RKO (cell line): ENCODE measurements around the gene SLC41A1.

ENCODE experiments used
- DNase-seq: peaks from one replicate; pipeline ENCODE4 v3.0.0-alpha.2; 2016; ENCODE audit warnings: low spot score

SLC41A1 gene

GRCh38 chr1:205822397-205822796 is 9.4 kb upstream of the SLC41A1 start:
- DNase-seq, result no peak

DNA sequence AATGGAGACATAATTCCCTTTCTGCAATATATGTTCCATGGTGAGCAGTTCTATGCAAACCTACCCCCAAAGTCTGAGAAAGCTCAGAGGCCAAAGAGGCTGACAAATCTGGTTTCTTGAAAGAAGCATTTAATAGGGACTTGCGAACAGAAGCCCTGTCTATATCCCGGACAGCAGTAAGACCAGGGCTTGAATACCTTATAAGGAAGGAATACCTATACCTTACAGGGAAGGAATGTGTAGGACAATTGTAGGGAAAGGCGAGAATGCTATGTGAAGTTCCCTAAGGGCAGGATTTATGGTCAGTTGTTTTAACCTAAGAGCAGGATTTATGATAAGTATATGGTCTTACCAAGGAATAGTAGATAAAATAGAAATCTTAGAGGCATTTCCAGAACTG is 5.0 kb upstream of the SLC41A1 start:
- no peak for DNase-seq

- no peak for DNase-seq
Observed at GRCh38 chr1:205817364-205817763, 4.4 kb upstream of the SLC41A1 start.

DNA sequence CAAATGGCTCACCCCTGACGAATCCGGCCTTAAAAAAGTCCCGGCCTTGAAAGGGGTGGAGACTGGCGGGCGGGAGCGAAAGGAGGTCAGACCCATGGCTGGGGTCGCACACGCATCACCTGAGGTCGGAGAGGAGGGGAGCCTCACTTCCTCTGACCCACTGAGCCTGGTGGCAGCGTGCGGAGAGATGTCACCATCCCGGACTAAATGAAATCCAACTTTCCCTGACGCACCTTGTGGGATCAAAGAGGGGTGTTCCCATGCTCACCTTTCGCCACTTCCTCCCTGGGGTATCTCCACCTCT is 709 bp upstream of the SLC41A1 start:
- DNase-seq, result no peak

GRCh38 chr1:205812271-205812877 is 624 bp downstream of the SLC41A1 start:
- DNase-seq, result peak; percentile 40

DNA sequence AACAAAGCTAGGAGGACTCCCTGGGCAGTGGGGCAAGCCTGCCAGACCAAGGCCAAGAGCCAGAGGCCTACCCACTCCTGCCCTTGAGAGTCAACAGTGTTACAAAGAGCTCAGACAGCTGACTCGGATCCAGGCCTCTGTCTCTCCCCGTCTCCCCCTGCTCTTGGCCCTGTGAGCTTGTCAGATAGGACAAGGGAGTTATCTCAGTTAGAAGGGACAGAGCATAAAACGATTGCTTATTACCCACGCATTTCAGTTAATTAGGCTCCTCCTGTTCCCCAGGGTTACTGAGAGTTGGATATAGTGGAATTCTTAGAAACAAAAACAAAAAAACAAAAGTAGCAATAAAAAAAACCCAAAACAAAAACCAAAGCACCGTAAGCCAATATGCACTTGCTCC is 1.3 kb downstream of the SLC41A1 start:
- peak; percentile 51 for DNase-seq

GRCh38 chr1:205810448-205811157 is 2.4 kb downstream of the SLC41A1 start:
- DNase-seq, result peak; percentile 37

- no peak for DNase-seq
Observed at GRCh38 chr1:205809942-205810345, 3.1 kb downstream of the SLC41A1 start.

GRCh38 chr1:205809469-205809868 is 3.5 kb downstream of the SLC41A1 start:
- DNase-seq, result no peak

- DNase-seq, result no peak
Observed at GRCh38 chr1:205805082-205805711, 7.8 kb downstream of the SLC41A1 start.

DNA sequence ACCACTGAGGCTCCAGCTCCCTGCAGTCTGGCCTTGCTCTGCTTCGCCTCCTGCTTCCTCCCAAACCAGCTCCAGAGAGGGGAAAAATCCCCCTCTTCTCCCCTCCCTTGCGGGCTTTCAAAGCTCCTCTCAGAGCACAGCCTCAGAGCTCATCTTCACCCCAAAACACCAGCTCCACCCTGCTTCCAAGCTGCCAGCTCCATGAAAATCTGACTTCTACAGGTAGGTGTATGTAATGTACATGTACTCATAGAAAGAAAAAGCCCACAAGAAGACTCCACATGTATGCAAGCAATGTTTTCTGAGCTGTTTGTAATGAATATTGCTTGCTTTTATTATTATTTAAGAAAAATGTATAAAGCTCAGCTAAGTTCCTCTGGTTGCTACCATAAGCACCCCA is 8.4 kb downstream of the SLC41A1 start:
- no peak for DNase-seq

DNA sequence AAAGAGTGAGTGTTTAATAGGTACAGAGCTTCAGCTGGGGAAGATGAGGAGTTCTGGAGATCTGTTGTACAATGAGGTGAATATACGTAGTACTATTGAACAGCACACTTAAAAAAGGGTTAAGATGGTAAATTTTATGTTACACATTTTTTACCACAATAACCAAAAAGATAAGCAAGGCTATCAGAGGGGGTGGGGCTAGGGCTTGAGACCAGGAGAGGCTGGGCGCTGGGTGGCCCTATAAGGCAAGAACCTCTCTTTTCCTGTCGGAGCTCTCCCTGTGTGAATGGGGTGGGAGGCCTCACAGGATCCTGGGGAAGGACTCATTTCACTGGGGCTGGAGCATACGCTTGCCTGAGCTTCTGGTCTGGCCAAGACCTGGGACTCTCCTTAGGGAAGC is 9.0 kb downstream of the SLC41A1 start:
- no peak for DNase-seq

DNA sequence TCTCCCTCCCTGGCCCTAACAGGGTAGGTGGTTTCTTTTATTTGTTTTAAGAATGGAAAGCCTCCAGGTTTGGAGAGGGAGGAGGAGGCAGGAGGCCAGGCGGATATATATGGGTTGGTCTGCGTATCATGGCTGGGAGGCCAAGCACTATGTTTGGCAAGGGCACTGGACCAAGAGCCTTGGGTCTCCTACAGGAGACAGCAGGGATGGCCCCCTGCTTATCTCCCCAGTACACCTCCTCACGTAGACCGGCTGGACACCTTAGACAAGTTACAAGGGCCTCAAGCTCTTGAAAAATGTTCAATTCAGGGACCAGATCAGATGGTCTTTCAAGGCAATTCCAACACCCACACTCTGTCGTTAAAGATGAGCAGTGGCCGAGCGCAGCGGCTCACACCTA is 10.9 kb downstream of the SLC41A1 start:
- no peak for DNase-seq

- DNase-seq, result no peak
Observed at GRCh38 chr1:205800981-205801703, 11.9 kb downstream of the SLC41A1 start.

DNA sequence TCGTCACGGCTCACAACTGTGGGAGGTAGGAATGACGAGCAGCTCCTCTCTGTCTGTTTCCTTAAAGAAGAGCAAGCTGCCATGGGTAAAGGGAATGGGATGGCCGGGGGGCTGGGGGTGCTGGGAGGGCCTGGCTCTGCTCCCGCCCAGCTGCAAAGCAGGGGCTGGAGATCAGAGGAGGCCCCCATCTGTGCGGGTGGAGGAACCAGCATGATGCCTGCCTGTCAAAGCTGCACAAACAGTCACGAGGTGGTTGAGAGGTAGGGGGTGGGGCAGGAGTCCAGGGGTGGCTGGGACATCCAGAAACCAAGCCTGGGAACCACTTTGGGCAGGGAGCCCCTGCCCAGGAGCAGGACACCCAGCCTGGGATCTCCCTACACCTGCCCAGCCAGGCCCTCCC is 12.6 kb downstream of the SLC41A1 start:
- DNase-seq, result no peak

DNA sequence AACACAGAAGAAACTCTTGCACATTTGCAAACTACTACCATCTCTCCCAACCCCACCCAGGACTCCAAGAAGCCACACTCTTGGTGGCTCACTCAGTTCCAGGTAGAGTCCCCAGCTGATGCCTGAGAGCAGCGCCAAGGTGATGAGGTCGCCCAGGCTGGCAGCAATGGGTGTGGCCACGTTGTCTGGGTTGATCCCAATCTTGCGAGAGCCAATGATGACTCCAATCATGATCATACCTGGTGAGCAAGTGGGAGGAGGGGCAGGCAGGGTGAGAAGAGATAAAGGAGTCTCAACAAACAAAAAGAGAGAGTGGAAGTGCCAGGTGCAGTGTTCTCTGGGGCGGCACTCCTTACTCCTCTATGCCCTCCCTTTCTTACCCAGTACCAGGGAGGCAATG is 14.4 kb downstream of the SLC41A1 start:
- no peak for DNase-seq

DNA sequence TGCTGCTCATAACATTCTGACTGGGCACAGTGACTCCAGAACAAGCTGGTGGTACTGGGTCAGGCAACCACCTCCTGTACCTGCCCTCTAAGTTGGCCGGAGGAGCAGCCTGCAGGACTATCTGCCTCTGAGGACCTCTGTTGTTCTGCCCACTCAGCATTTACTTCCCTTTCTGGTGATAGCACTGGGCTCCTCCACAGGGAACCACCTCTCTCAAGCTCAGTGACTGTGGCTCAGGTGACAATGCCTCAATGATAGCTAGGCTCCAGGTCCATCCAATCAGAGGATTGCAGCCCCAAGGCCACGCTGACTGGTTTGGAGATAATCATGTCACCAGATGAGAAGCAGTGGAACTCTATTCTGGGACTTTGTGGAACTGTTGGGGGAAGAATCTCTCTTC is 15.8 kb downstream of the SLC41A1 start:
- DNase-seq, result no peak

- no peak for DNase-seq
Observed at GRCh38 chr1:205794011-205794730, 18.8 kb downstream of the SLC41A1 start.

DNA sequence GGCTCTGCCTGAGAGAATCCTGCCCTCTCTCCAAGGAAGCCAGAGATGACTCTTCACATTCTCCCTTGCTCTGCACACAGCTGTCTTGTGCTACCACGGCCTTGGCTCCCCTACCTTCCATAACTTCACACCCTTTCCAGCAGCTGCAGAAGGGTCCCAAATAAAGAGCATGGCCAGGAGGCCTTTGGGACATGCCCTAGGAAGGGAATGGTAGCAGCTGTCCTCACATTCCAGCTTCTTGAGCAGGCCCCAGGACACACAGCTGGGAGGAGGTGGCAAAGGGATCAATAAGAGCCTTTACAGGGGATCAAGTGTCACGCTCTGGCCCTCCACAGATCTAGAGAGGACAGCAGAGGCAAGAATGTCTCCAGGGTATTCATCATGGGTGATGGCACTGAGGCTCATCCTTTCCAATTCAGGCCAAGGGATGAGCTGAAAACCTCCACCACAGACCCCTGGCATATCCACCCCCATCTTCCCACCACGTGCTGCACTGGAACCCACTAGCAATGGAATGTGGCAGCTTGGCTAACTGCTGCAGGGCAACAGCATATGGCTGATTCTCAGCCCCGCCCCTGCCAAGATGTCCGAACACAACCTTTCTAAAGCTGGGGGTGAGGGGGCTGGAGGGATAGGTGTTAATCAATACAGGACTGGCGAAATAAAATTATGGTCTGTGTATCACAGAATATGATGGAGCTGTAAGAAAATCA is 19.9 kb downstream of the SLC41A1 start:
- DNase-seq, result no peak

DNA sequence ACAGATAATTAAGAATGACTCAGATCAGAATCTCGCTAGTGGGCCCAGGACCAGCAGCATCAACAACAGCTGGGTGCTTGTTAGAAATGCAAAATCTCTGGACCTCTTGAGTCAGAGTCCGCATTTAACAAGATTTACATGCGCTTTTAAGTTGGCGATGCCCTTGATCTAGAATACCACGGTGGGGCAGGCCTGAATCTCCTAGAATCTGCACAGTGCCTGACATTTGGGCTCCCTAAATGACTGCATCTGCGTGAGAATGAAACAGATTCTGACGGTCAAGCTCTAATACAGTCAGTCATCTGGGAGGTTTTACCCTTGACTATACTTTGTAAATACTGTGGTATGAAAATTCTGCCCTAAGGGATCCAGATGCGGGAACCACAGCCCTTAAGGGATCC is 20.5 kb downstream of the SLC41A1 start:
- DNase-seq, result no peak

GRCh38 chr1:205791568-205792180 is 21.3 kb downstream of the SLC41A1 start:
- peak; percentile 49 for DNase-seq
